ENCODE measurements around the gene WDR88. TPM values are rescaled to one million over a fixed set of nuclear protein-coding genes. Genes with fewer than 3 reads are reported as not detected.
"Not testable (repeated sequence)": the region's sequence is repeated elsewhere in the genome, so short reads cannot be mapped to it uniquely, and the experiment has no call there.

Gene WDR88
- total RNA-seq, 1 donor from 2014 or later: not detected

- no peak for DNase-seq (ENCODE audit: low read depth, low spot score)
- H3K36me3 Mint-ChIP-seq (ENCODE audit: low read depth): no peaks in the 10 kb centered on the region
- no peak overlapping the region for H3K27ac Mint-ChIP-seq (ENCODE audit: unreplicated experiment)
- no peak for TF ChIP-seq CTCF (conservative IDR thresholded peaks at IDR 0.05)
- no peaks in the 10 kb centered on the region for H3K27me3 Mint-ChIP-seq (ENCODE audit: low read depth)
- no peaks in the 10 kb centered on the region for H3K4me1 Mint-ChIP-seq
- H3K4me3 Mint-ChIP-seq: no peak overlapping the region
- no peaks in the 10 kb centered on the region for H3K9me3 Mint-ChIP-seq
Observed at GRCh38 chr19:33186431-33187182, 54.7 kb downstream of the WDR88 start.

- H3K27me3 Mint-ChIP-seq (ENCODE audit: low read depth): peaks cover 2% of the 10 kb centered on the region
Observed at GRCh38 chr19:33187183-33187540, 55.2 kb downstream of the WDR88 start.

GRCh38 chr19:33189453-33189852 is 57.5 kb downstream of the WDR88 start:
- no peaks in the 10 kb centered on the region for H3K9me3 Mint-ChIP-seq
- H3K27ac Mint-ChIP-seq (ENCODE audit: unreplicated experiment): no peak overlapping the region
- no peak for TF ChIP-seq CTCF (conservative IDR thresholded peaks at IDR 0.05)
- H3K4me1 Mint-ChIP-seq: no peaks in the 10 kb centered on the region
- no peaks in the 10 kb centered on the region for H3K36me3 Mint-ChIP-seq (ENCODE audit: low read depth)
- DNase-seq (ENCODE audit: low read depth, low spot score): no peak
- H3K4me3 Mint-ChIP-seq: peak overlapping the region; percentile 45
- H3K27me3 Mint-ChIP-seq (ENCODE audit: low read depth): peaks cover 2% of the 10 kb centered on the region

More at GRCh38 chr19:33187183-33187540, 55.2 kb downstream of the WDR88 start:
- no peak for DNase-seq (ENCODE audit: low read depth, low spot score)
- Mint-ChIP-seq H3K27ac (ENCODE audit: unreplicated experiment) (no peak overlapping the region), H3K4me1 (no peaks in the 10 kb centered on the region), H3K9me3 (no peaks in the 10 kb centered on the region), H3K36me3 (ENCODE audit: low read depth) (no peaks in the 10 kb centered on the region), H3K4me3 (no peak overlapping the region)
- TF ChIP-seq CTCF (conservative IDR thresholded peaks at IDR 0.05): no peak

GRCh38 chr19:33191092-33191491 is 59.2 kb downstream of the WDR88 start:
- H3K4me1 Mint-ChIP-seq; H3K27ac Mint-ChIP-seq (ENCODE audit: unreplicated experiment); DNase-seq (ENCODE audit: low read depth, low spot score); H3K27me3 Mint-ChIP-seq (ENCODE audit: low read depth); H3K36me3 Mint-ChIP-seq (ENCODE audit: low read depth); H3K9me3 Mint-ChIP-seq: not testable (repeated sequence)
- H3K4me3 Mint-ChIP-seq: peak overlapping the region; percentile 57

GRCh38 chr19:33191501-33191900 is 59.6 kb downstream of the WDR88 start:
- Mint-ChIP-seq H3K27ac (ENCODE audit: unreplicated experiment) (no peak overlapping the region), H3K4me3 (peak overlapping the region; percentile 85), H3K9me3 (no peaks in the 10 kb centered on the region), H3K27me3 (ENCODE audit: low read depth) (peaks cover 2% of the 10 kb centered on the region), H3K36me3 (ENCODE audit: low read depth) (no peaks in the 10 kb centered on the region), H3K4me1 (peaks cover under 1% of the 10 kb centered on the region)
- no peak for TF ChIP-seq CTCF (conservative IDR thresholded peaks at IDR 0.05)
- DNase-seq (ENCODE audit: low read depth, low spot score): no peak

GRCh38 chr19:33192010-33192409 is 60.1 kb downstream of the WDR88 start:
- TF ChIP-seq CTCF (conservative IDR thresholded peaks at IDR 0.05): peak; percentile 37
- Mint-ChIP-seq H3K27me3 (ENCODE audit: low read depth) (peaks cover 2% of the 10 kb centered on the region), H3K4me1 (peaks cover 5% of the 10 kb centered on the region), H3K9me3 (no peaks in the 10 kb centered on the region), H3K36me3 (ENCODE audit: low read depth) (no peaks in the 10 kb centered on the region), H3K4me3 (peak overlapping the region; percentile 85), H3K27ac (ENCODE audit: unreplicated experiment) (peak overlapping the region; percentile 32)
- no peak for DNase-seq (ENCODE audit: low read depth, low spot score)

Measured in neural crest cell (in vitro differentiated cells).